ENCODE measurements around the gene TPPP3.

GRCh38 chr16:67441271-67441753 lies 48.0 kb upstream of the TPPP3 start:
- TF ChIP-seq CTCF (IDR thresholded peaks at IDR 0.05) = no peak
- no peak for TF ChIP-seq POLR2AphosphoS5 (IDR thresholded peaks at IDR 0.05)

Data from gastroesophageal sphincter (tissue), 3 donors.